Ovary (tissue), 9 donors: ENCODE results near the gene AKT1. TPM values are rescaled to one million over a fixed set of nuclear protein-coding genes. Genes with fewer than 3 reads are reported as not detected.

ENCODE experiments used
- DNase-seq, 5 donors: peaks; one replicate each; pipeline ENCODE4 v3.0.0-alpha.2; 2019 to 2020
- H3K27ac ChIP-seq, 2 donors: fragments of 200-600 bp; one replicate each; pipeline versions ENCODE4 v1.5.1 to v1.8.0; 2019 to 2022
- H3K27me3 ChIP-seq: fragments of 200-600 bp; one replicate; pipeline ENCODE4 v1.8.0; 2022
- H3K36me3 ChIP-seq: fragments of 200-600 bp; sonication (generic); one replicate; pipeline ENCODE4 v1.5.1; 2019
- H3K4me1 ChIP-seq: one replicate; pipeline ENCODE4 v1.8.1; 2013; ENCODE audit warnings: mild to moderate bottlenecking, moderate library complexity; ENCODE audit not compliant: insufficient read depth
- H3K4me3 ChIP-seq: fragments of 200-600 bp; sonication (generic); one replicate; pipeline ENCODE4 v1.5.1; 2017
- H3K9me3 ChIP-seq, 2 donors: fragments of 200-600 bp in 1 of 2; sonication (generic) in 1 of 2; one replicate each; pipeline versions ENCODE4 v1.5.1 to v1.8.1; 2013 to 2019; ENCODE audit warnings: mild to moderate bottlenecking in 1 of 2, moderate library complexity in 1 of 2
- CTCF ChIP-seq, 3 donors: fragments of 450-650 bp in 2 of 3; fragments of 200-600 bp in 1 of 3; IDR thresholded peaks; one replicate each; pipeline versions ENCODE4 v1.5.1 to v1.8.0; 2016 to 2022; ENCODE audit warnings: antibody characterized with exemption in 3 of 3, mild to moderate bottlenecking in 1 of 3
- EP300 ChIP-seq: sonication (generic); formaldehyde crosslinking; IDR thresholded peaks from one replicate; pipeline ENCODE4 v1.6.1; 2017; ENCODE audit warnings: antibody characterized with exemption
- POLR2A ChIP-seq: fragments of 450-650 bp; IDR thresholded peaks from one replicate; pipeline ENCODE4 v1.6.1; 2017; ENCODE audit warnings: antibody characterized with exemption, mild to moderate bottlenecking, moderate library complexity
- WGBS, 3 donors: extraction: QIAGEN DNeasy Blood & Tissue Kit in 1 of 3; methylation state at CpG; one replicate each; pipeline versions ENCODE4 v1.1.5 to v1.1.7; 2013 to 2017; 5-methylcytosine and 5-hydroxymethylcytosine counted together
- intact Hi-C, 4 donors: fragments of 100-400 bp; cut with DNase I; formaldehyde crosslinking; loops; one replicate each; pipeline versions ENCODE4 v1.11.0 to v1.15.1; 2022 to 2023
- polyA plus RNA-seq, 2 donors: library from polyadenylated mRNA; stranded (reverse); fragments of 200-250 nt in 1 of 2; fragments of 350-450 nt in 1 of 2; fragmentation: Illumina TruSeq in 1 of 2; extraction: RNeasy Lipid Tissue Mini Kit (QIAGEN cat#74804) in 1 of 2; gene quantifications; one replicate each; pipeline ENCODE4 v1.2.3, GENCODE V29; 2013 to 2014
- total RNA-seq, 7 donors: library from RNA; depleted of rRNA in 2 of 7; stranded (reverse); fragments of >200 nt in 2 of 7; fragmentation: NEBNext Ultra II Directional in 3 of 7; extraction: Animal tissue kit (Norgen Biotek cat#: 25700) in 3 of 7; gene quantifications; one replicate each; pipeline versions ENCODE4 v1.1.0 to v1.2.4, GENCODE V29; 2016 to 2023
- donor health status: DM: no; HTN: no; CAD: no; lungs with moderate emphysema.
- donor health status: DM: no; HTN: no; CAD: no.
- donor health status: Bipolar disorder and iron deficiency.
- donor health status: DM: yes; HTN: yes; CAD: no.
- donor health status: DM: no; HTN: no; CAD: no.
- donor health status: DM: yes; HTN: yes; CAD: no.

The AKT1 gene
- total and polyA plus RNA-seq, 9 donors, result 53.9 to 105 (median 95.4) TPM

DNA sequence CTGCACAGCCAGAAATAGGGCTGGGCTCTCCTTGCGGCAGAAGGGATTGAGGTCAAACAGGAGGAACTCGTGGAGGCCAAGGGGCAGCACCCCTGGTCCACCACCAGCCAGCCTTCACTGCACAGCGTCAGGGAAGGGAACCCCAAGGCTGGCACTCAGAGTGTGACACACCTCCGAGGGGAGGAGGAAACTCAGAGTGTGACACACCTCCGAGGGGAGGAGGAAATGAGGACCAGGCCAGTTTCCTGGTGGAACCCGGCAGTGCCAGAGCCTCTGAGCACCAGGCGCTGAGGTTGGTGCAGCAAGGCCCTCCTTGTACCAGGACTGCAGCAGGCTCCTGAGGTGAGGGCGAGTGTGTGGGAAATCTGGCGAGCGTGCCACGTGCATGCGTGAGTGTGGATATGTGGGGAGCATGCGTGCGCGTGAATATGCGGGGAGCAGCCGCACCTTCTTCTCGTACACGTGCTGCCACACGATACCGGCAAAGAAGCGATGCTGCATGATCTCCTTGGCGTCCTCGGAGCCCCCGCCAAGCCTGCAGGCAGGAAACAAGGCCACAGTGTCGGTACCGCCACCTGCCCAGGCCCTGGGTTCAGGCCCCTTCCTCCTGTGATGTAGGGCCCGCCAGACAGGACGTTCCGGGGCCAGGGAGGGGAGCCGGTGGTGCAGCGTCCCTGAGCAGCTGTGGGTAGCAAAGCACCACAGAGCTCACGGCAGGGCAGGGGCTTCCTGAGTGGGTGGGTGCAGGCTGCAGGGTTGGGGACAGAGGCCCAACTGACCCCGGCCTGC is 23.4 kb downstream of the AKT1 start:
- H3K36me3 ChIP-seq, result no peaks in the 10 kb centered on the region
- TF ChIP-seq EP300 (no peak), POLR2A (no peak), CTCF (IDR thresholded peaks at IDR 0.05) (no peak)
- no peaks in the 10 kb centered on the region for H3K27me3 ChIP-seq
- H3K27ac ChIP-seq, result no peak overlapping the region
- DNase-seq, result no peak
- no peak overlapping the region for H3K4me3 ChIP-seq
- H3K4me1 ChIP-seq, result peaks cover 2% of the 10 kb centered on the region
- intact Hi-C loops, result loop anchor here in 1 of 4 donors (2.0 kb wide), 1 partner anchor 23 kb away; the partner anchor contains the start of gene AKT1
- no peaks in the 10 kb centered on the region for H3K9me3 ChIP-seq
- WGBS, 3 donors, result 87 to 89% (median 87%) methylated on average over 34 of the region's 34 CpGs

DNA sequence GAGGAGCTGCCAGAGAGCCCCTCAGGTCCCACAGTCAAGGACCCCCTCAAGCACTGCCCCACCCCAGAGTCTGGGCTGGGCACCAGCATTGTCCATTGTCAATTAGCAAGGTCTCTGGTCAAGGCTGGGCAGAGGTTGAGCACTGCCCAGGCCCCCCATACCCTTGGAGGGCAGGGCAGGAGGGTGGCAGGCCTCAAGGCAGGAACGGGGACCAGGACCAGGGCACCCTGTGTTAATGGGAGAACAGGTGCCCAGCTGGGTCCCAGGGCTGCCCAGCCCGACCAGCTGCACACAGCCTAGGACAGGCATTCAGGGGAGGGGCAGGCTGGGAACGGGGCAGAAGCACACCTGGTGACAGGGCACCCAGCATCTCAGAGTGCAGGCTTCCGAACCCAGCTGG is 24.2 kb downstream of the AKT1 start:
- TF ChIP-seq CTCF (IDR thresholded peaks at IDR 0.05) (no peak), EP300 (no peak), POLR2A (no peak)
- H3K4me3 ChIP-seq, result no peak overlapping the region
- 98 to 100% (median 99%) methylated on average over 2 to 4 of the region's 4 CpGs for WGBS, 3 donors
- no peaks in the 10 kb centered on the region for H3K36me3 ChIP-seq
- no peaks in the 10 kb centered on the region for H3K9me3 ChIP-seq
- H3K27ac ChIP-seq, result no peak overlapping the region
- H3K4me1 ChIP-seq, result peaks cover 2% of the 10 kb centered on the region
- no peaks in the 10 kb centered on the region for H3K27me3 ChIP-seq
- intact Hi-C loops, result loop anchor here in 1 of 4 donors (2.0 kb wide), 1 partner anchor 23 kb away; the partner anchor contains the start of gene AKT1
- DNase-seq, result no peak

DNA sequence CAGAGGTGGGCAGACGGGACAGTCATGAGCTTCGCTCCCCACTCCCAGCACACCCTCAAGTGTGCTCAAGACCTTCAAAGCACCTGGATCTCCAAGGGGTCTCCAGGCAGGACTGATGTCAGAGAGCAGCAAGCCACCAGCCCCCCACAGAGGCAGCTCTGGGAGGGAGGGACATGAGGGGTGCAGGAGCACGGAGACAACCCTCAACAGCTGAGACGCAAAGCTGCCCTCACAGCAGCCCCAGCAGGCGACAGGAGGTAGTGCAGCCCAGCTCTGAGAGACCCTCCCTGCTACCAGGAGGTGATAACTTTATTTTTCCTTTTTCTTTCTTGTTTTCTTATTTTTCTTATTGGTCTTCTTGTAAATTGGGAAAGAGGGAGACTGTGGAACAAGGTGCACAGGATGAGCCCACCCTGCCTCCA is 24.7 kb downstream of the AKT1 start:
- no peak overlapping the region for H3K4me3 ChIP-seq
- no peaks in the 10 kb centered on the region for H3K9me3 ChIP-seq
- no peak for DNase-seq
- no peak overlapping the region for H3K27ac ChIP-seq
- peaks cover 2% of the 10 kb centered on the region for H3K4me1 ChIP-seq
- intact Hi-C loops, result loop anchor here in 2 of 4 donors (1.0 to 2.0 kb wide), 2 partner anchors 24 to 54 kb away; partner anchors contain the start of gene AKT1 (in 1 of the 2)
- H3K27me3 ChIP-seq, result no peaks in the 10 kb centered on the region
- WGBS, 3 donors, result 87 to 95% (median 93%) methylated on average over 5 of the region's 5 CpGs
- no peaks in the 10 kb centered on the region for H3K36me3 ChIP-seq
- TF ChIP-seq CTCF (IDR thresholded peaks at IDR 0.05), result no peak

- intact Hi-C loops, result loop anchor here in 2 of 4 donors (1.0 to 2.0 kb wide), 2 partner anchors 25 to 55 kb away; partner anchors contain the start of gene AKT1 (in 1 of the 2)
- 69 to 70% (median 70%) methylated on average over 24 of the region's 24 CpGs for WGBS, 3 donors
- H3K36me3 ChIP-seq, result no peaks in the 10 kb centered on the region
- H3K27me3 ChIP-seq, result no peaks in the 10 kb centered on the region
- TF ChIP-seq EP300, result no peak
- TF ChIP-seq CTCF (IDR thresholded peaks at IDR 0.05), result no peak
- TF ChIP-seq POLR2A, result no peak
- H3K4me1 ChIP-seq, result peaks cover 2% of the 10 kb centered on the region
- no peaks in the 10 kb centered on the region for H3K9me3 ChIP-seq
- no peak overlapping the region for H3K4me3 ChIP-seq
- H3K27ac ChIP-seq, result no peak overlapping the region
- DNase-seq, result no peak
Measured at GRCh38 chr14:104770072-104770579, 25.4 kb downstream of the AKT1 start.
